GM18508 (cell line): ENCODE results near the gene IFT81.
"Not testable (repeated sequence)": the region's sequence is repeated elsewhere in the genome, so short reads cannot be mapped to it uniquely, and the experiment has no call there.

Experiments
- ATAC-seq: cut with Tn5 transposase; IDR thresholded peaks from one replicate; pipeline ENCODE4 v1.9.1; 2021; ENCODE audit warnings: moderate number of reproducible peaks; ENCODE audit not compliant: insufficient read depth, unreplicated experiment

The IFT81 gene

DNA sequence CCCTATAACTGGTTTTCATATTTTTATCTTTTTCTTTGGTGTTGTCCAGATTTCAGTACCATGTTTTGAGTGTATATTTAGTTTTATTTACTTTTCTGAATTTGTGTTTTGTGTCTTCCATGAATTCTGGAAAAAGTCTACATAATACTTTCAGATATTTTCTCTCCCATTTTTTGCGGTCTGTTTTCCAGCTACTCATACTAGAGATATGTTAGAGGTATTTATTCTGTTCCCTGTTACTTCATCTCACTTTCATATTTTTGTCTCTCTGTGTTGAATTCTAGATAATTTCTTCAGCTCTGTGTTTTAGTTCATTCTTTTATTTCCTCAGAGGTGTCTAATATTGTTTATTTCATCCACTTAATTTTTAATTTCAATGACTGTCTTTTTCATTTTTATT, 74.2 kb downstream of the IFT81 start:
- ATAC-seq: no peak

DNA sequence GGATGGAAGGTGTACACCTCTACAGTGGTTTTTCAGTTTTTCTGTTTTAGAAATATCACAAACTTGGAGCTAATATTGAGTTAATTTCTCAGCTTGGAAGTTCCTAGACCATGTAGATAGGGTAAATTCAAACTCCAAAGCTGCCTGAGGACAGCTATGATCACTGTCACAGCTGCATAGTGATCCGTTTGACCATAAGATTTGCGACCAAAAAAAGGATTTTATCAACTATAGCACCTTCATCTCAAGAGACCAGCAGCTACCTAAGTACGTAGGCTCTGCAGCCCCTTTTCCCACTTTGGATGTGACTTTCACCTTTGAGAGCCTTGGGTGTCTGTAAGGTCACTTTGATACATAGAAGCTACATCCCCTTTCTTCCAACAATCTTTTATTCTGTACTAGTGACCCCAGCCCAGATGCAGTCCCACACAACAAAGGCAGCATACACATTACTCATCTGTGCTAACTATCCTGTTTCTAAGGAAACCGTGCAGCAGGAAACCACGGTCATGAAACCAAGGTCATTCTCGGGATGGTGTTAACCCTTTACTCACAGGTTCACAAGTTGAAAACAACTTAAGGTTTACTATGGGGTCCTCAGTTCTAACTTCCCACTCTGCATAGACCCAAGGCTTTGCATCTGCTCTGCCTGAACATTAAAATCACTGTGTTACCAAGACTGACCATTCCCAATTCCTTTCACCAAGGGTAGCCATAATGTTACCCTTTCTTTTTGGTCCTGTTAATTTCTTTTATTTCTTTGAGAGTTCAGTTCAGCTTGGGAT, 75.4 kb downstream of the IFT81 start:
- no peak for ATAC-seq

DNA sequence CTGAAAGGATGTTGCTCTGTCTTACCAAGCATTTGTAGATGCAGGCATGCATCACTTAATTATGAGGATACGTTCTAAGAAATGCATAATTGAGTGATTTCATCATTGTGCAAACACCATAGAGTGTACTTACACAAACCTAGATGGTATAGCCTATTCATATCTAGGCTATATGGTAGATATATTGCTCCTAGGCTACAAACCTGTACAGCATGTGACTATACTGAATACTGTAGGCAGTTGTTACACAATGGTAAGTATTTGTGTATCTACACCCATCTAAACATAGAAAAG, 75.9 kb downstream of the IFT81 start:
- ATAC-seq: no peak

DNA sequence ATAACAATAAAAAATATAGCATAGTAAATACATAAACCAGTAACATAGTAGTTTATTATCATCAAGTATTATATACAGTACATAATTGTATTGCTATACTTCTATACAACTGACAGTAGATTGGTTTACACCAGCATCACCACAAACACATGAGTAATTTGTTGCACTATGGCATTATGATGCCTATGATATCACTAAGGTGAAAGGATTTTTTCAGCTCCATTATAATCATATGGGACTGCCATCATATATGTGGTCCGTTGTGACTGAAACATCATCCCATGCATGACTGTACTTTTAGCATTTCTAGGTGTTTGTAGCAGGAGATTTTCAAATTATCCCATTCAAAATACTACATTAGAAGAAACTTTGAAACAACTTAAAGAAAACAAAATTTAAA, 77.8 kb downstream of the IFT81 start:
- no peak for ATAC-seq

DNA sequence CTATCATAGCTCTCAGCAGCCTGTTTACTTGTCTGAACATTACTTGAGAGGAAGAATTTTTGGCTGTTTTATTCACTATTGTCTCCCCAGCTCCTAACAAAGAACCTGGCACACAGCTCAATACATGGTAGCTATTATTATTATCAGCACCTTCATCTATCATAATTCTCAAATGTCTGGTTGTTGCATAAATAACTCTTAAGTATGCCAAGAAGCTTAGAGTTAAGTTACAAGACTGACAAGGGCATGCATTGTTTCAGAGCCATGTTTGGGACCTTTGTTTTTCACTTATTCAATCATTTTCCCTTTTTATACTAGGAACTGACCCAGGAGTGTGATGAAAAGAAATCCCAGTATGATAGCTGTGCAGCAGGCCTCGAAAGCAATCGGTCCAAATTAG, 79.4 kb downstream of the IFT81 start:
- no peak for ATAC-seq

DNA sequence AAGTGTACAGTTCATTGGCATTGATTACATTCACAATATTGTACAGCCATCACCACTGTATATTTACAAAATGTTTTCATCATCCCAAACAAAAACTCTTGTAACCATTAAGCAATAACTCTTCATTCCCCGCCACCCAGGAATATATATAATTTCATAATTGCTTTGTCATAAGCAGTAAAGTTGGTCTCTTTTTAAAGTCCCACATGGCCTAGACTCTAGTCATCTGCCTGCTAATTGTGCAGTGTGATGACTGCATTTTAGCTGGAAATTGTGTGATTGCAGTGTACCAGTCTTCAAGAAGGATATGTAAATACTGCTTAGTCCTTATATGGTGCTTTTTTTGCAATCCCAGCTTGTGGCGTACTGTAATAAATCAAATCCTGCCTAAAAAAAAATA, 81.8 kb downstream of the IFT81 start:
- ATAC-seq: no peak

DNA sequence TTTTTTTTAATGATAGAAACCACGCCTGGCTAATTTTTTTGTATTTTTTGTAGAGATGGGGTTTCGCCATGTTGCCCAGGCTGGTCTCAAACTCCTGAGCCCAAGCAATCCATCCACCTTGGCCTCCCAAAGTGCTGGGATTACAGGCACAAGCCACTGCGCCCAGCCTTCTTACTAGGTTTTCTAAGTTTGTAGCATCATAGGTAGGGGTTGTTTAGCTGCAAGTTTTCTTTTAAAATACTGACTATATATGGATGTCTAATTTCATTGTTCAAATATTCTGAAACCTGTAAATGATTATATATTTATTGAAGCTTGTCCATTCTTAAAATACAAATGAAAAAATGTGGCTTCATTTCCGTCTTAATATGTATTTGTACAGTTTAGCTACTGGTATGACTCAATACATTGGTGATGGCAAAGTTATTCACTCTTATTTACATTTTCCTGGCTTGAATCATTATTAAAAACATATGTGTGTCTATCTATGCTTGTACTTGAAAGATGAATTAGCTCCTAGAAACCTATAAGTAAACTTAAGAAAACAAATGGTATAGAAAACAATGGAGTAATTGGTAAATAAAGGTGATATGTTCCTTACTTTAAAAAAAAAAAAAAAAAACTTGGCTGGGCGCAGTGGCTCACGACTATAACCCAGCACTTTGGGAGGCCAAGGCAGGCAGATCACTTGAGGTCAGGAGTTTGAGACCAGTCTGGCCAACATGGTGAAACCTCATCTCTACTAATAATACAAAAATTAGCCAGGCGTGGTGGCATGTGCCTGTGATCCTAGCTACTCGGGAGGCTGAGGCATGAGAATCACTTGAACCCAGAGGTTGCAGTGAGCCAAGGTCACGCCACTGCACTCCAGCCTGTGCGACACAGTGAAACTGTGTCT, 87.7 kb downstream of the IFT81 start:
- ATAC-seq: not testable (repeated sequence)

DNA sequence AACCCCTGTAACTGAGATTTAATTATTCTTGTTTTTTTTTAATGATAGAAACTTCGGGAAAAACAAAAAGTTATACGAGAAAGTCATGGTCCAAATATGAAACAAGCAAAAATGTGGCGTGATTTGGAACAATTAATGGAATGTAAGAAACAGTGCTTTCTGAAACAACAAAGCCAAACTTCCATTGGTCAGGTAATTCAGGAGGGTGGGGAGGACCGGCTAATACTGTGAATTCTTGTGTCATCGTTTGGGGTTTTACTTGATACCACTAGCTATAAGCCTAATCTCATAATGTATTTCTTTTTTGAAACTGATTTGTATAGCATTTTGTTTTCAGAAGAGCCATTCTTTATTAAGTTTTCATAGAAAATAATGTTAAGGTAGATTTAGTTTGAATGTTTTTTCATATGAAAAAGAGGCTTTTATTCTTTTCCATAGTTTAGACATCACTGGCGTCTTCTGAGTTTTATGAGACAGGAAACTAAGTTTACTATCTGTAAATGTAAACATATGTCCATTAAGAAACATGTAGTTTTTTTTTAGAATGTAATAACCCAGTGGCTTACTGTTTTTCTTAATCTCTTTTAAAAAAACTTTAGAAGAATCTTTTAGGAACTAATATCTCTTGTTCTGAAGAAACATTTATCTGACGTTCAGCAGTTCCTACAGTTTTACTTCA, 94.0 kb downstream of the IFT81 start:
- ATAC-seq: no peak

DNA sequence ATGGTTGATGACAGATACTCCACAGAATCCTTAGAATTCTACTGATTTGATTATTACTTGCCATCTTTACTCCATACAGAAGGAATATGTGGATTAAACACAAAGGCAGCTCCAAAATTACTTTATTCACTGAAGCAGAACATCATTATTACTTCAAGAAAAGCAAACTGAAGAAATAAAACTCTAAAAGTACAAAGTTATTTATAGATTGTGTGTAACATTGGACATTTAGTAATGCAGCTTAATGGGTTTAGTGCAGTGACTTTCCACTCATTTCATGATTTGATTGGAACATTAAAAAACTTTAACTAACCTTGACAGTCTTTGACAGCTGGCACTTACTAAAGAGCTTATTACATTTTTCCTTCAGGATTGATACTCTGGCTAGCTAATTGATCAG, 97.9 kb downstream of the IFT81 start:
- ATAC-seq: no peak

DNA sequence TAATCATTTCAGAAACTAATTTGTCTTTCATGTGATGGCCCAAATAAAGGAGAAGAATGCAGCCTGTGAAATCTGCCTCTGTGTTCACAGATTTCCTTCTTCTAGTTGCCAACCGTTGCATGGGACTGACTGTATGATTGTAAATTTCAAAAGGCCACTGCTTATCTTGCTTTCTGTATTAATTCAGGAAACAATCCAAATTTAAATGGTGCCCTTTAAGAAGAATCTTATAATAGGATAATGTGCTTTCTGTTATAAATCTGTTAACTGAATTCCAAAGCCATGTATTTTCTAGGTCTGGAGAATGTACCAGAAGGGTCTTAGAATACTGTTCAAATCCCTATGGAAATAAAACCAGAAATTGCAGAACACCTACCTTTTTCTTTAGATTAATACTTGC, 98.3 kb downstream of the IFT81 start:
- no peak for ATAC-seq

DNA sequence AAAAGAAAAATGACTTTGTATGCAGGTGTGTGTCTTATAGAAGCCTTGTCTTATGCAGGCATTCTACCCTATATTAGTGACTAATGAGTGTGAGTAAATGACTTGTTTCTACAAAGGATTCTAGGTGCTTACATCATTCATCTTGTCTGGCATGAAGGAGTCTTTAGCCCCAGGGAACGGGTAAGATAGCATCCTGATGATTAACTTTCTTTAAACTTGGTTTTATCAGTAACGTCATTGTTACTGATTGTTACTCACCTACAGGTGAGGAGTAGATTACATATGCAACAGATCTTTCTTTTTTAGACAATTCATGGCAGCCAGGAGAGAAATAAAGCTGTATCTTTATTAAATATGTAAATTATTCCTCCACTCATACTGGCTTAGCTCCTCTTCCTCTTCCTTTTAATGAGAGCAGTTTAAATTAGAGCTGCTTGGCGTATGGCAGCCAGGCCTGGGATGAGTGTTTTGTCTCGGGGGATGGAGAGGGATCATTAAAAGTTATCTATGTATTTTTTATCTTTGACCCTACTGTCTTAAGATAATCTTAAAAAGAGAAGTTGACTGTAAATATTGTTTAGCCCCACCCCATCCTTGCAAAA, 99.7 kb downstream of the IFT81 start:
- no peak for ATAC-seq

DNA sequence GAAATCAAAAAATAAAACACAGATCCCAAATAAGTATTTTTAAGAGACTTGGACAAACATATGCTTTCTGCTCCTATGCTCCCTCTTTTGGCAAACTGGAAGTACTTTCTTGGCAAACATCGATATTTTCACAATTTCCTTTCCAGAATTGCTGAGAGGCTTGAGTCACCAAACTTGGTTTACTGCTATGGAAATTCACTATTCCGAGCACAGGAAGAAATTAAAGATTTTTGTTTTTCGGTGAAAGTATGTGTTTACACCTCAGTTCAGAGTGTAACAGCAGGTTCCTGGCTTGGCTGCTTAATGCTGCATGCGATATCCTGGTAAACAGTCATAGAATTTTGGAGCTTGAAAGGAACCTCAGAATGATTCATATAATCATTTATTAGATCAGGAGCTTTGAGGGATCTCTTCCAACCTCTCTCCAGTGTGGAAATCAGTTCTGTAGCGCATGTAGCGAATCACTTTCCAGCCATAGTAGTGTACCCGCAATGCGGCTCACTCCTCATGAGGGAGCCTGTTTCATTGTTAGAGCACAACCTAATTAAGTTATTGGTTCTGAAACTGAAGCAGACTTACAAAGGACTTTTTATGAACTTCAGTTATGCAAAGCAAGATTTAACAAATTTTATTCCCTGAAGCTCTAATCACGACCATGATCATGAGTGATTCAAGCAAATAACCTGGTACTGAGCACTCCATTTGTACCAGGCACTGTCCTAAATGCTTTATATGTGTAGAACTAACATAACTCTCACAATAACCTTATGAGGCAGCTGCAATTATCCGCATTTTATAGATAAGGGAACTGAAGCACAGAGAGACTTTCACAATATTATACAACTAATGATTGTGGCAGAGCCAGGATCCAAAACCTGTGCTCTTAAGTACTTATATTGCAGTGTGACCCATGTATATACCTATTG, 100.5 kb downstream of the IFT81 start:
- ATAC-seq: no peak

DNA sequence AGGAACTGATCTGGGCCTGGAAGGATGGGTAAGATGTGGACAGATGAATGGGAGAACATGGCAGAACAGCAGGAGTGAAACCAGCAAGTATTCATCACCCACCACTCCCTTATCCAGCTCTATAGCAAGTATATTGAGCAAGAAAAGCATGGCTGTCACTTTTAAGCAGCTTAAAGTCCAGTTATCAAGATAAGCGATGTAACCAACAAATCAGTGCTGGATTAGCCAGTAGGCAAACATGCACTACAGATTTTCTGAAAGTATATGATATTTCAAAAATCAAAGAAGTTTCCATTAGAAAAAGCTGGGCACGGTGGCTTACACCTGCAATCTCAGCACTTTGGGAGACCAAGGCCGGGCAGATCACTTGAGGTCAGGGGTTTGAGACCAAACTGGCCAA, 103.0 kb downstream of the IFT81 start:
- no peak for ATAC-seq

DNA sequence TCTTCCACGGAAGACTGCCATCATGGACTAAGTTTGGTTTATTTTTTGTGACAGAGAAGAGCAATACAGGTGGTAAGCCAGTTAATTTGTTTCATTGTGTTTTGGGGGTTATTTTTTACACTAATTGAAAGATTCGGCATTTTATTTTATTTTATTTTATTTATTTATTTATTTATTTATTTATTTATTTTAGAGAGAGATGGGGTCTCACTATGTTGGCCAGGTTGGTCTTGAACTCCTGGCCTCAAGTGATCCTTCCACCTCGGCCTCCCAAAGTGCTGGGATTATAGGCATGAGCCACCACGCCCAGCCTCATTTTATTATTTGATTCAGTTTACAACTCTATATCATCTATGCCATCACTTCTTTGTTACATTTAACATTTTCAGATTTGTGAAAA, 104.2 kb downstream of the IFT81 start:
- ATAC-seq: not testable (repeated sequence)

DNA sequence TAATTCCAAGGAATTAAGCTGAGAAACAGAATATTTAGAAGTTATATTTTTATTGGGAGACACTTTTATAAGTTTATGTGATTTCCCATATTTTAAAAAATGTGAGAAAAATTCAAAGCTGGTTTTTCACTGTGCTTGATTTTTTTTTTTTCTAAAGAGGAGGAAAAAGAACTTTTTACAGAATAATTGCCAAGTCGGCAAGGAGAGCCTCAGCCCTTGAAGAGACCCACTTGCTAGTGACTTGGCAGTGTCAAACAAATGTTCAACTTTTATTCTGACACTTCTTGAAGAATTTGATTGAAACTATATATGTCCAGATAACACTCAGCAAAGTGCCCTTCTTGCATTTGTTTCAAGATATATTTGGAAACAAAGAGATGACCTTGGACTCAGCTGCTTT, 104.6 kb downstream of the IFT81 start:
- no peak for ATAC-seq

DNA sequence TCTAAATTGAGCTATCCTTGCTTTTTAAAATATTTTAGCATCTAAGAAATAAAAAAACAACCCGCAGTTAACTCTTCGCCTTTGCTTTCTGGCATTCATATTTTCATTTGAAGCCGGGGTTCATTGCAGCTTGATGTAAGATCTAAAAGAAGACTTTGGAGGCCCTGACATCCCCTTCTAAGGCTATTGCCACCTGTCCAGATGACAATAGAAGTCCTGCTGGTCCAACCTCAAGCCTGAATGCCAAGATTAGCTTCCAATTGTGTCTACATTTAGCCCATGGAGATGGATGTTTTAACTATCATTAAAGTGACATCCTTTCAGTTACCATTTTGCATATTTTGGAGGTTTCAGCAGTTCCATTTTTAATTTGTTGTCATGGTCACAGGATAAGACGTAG, 105.3 kb downstream of the IFT81 start:
- ATAC-seq: no peak

DNA sequence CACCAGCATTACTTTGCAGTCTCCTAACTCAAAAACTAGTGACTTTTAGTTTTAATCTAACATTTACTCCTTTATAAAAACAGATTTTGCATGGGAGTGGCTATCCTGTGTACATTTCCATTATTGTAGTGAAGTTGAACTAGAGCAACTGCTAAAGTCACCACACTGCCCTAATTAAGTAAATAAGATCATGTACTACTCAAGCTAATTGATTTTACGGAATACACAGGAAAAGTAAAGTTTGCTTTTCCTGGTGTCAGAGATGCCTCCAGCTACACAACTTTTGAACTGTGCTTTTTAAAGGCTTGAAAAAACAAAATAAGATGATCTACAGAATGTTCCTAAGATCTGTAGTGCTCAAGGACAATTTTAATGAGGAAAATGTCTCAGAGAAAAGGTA, 106.5 kb downstream of the IFT81 start:
- no peak for ATAC-seq

DNA sequence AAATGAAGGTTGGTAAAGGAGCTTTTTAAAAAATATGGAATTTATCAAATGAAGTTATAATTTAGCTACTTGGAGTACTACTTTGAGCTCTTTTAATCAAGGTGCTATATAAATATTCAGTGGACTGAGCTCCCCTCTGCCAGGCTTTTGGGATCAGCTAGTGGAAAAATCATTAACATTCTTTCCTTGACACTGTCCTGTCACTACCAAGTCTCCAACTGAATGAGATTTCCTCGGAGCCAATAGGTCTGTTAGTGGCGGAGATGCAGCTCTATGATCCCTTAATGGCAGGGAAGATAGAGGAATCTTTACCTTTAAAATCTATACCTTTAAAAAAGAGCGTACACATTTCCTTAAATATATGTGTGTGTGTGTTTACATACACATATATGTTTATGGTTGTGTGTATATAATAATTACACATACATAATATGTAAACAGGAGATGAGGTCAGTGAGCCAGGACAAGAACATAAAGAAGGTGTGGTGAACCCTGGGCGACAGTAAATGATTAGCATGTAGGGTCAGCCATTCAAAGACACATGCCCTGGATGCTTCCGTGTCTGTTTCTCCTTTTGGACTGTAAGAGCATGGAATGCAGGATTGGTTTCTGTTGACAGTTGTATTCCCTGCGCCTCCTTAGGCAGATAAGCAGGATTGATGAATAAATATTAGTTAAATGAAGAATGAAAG, 109.2 kb downstream of the IFT81 start:
- no peak for ATAC-seq

DNA sequence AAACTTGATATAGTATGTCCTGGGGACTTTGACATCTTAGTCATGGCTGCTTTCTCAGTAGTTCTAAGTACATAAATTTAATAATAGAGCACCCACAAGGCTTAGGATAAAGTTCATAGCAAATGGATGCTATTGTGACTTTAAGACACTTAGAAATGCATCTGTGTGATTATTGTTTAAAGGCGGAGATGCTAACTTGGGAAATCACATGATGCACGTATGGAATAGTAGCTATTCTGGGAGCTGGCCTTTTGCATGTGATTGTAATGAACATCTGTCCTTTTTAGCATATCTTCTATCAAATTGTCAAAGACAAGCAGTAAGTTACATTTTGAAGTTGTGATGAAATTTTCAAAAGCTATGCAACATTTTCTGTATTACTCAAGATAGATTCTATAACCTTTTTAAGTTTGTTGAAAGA, 110.2 kb downstream of the IFT81 start:
- no peak for ATAC-seq
